ENCODE results near the gene MYOF. TPM values are rescaled to one million over a fixed set of nuclear protein-coding genes. Genes with fewer than 3 reads are reported as not detected.
A peak's percentile ranks its signal among the peaks of the same experiment; 100 is the strongest.

The MYOF gene
- total and polyA plus RNA-seq, 3 donors from 2014 or later: 9.4 to 21.4 (median 12.3) TPM

- no peaks in the 10 kb centered on the region for H3K36me3 ChIP-seq (ENCODE audit: low read depth, missing control alignments)
- H3K9me3 ChIP-seq: no peaks in the 10 kb centered on the region
- intact Hi-C loops (cut with DNase I; ENCODE audit: low total_unique reads): loop anchor here (10.0 kb wide), 1 partner anchor 49 kb away; no protein-coding TSS in a partner anchor
- no peaks in the 10 kb centered on the region for H3K4me1 ChIP-seq
- H3K4me3 ChIP-seq: no peak overlapping the region
- no peak overlapping the region for H3K27ac ChIP-seq
- no peaks in the 10 kb centered on the region for H3K27me3 ChIP-seq
- 93 to 95% methylated on average over 2 of the region's 2 CpGs for WGBS, 2 donors
- DNase-seq: no peak
- no peak for TF ChIP-seq POLR2A (IDR thresholded peaks at IDR 0.05)
- TF ChIP-seq, protein P1, sequence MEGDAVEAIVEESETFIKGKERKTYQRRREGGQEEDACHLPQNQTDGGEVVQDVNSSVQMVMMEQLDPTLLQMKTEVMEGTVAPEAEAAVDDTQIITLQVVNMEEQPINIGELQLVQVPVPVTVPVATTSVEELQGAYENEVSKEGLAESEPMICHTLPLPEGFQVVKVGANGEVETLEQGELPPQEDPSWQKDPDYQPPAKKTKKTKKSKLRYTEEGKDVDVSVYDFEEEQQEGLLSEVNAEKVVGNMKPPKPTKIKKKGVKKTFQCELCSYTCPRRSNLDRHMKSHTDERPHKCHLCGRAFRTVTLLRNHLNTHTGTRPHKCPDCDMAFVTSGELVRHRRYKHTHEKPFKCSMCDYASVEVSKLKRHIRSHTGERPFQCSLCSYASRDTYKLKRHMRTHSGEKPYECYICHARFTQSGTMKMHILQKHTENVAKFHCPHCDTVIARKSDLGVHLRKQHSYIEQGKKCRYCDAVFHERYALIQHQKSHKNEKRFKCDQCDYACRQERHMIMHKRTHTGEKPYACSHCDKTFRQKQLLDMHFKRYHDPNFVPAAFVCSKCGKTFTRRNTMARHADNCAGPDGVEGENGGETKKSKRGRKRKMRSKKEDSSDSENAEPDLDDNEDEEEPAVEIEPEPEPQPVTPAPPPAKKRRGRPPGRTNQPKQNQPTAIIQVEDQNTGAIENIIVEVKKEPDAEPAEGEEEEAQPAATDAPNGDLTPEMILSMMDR (IDR thresholded peaks at IDR 0.05): no peak
Observed at GRCh38 chr10:93385345-93385744, 96.8 kb downstream of the MYOF start.

DNA sequence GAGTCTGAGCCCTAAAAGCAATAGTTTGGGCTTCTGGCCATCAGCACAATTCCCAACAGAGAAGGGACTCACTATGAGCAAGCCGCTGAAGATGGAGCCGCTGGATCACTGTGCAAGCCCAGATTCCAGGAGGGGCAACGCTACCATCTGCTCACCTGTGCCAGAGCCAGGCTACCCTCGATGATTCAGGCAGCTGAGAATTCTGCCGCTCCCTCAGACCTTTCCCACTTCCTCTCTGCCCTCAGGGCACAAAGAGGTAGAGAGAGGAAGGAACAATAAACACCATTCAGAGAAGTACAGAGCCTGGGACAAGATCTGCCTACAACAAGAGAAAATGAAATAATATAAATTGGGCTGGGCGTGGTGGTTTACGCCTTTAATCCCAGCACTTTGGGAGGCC is 98.1 kb downstream of the MYOF start:
- Histone ChIP-seq H3K4me1 (no peaks in the 10 kb centered on the region), H3K4me3 (no peak overlapping the region), H3K27me3 (no peaks in the 10 kb centered on the region), H3K9me3 (no peaks in the 10 kb centered on the region), H3K36me3 (ENCODE audit: low read depth, missing control alignments) (no peaks in the 10 kb centered on the region), H3K27ac (no peak overlapping the region)
- no peak for DNase-seq
- 80 to 94% methylated on average over 7 of the region's 7 CpGs for WGBS, 2 donors
- intact Hi-C loops (cut with DNase I; ENCODE audit: low total_unique reads): loop anchor here (10.0 kb wide), 1 partner anchor 51 kb away; no protein-coding TSS in a partner anchor
- TF ChIP-seq, protein P1 (IDR thresholded peaks at IDR 0.05): no peak
- no peak for TF ChIP-seq POLR2A (IDR thresholded peaks at IDR 0.05)

DNA sequence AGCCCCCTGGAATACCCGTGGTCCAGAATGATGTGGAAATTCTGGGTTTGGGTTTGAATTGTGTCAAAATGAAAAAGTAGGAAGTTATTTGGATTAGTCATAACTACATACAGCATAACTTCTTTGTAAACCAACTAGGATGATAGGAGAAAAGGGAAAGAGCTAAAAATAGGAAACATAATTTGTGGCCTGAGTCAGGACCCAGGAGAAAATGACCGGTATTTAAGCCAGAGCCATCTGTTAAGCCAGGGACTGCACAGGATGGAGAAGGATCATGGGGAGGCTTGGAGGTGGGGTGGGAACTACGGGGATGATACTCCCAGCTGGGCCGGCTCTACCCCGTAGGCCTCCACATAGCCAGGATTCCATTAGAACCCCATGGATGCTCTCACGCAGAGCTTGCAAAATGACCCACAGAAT is 98.6 kb downstream of the MYOF start:
- 64 to 81% methylated on average over 5 to 6 of the region's 6 CpGs for WGBS, 2 donors
- Histone ChIP-seq H3K27ac (no peak overlapping the region), H3K4me1 (no peaks in the 10 kb centered on the region), H3K9me3 (no peaks in the 10 kb centered on the region), H3K36me3 (ENCODE audit: low read depth, missing control alignments) (no peaks in the 10 kb centered on the region), H3K27me3 (no peaks in the 10 kb centered on the region), H3K4me3 (no peak overlapping the region)
- TF ChIP-seq, protein P1 (IDR thresholded peaks at IDR 0.05): no peak
- TF ChIP-seq POLR2A (IDR thresholded peaks at IDR 0.05): no peak
- no peak for DNase-seq
- intact Hi-C loops (cut with DNase I; ENCODE audit: low total_unique reads): loop anchor here (10.0 kb wide), 1 partner anchor 51 kb away; no protein-coding TSS in a partner anchor

- Histone ChIP-seq H3K27ac (peak overlapping the region in 1 of 2 donors; percentile 22), H3K9me3 (no peaks in the 10 kb centered on the region), H3K4me3 (no peak overlapping the region), H3K4me1 (peaks cover 5% of the 10 kb centered on the region), H3K27me3 (no peaks in the 10 kb centered on the region), H3K36me3 (ENCODE audit: low read depth, missing control alignments) (no peaks in the 10 kb centered on the region)
- intact Hi-C loops (cut with DNase I; ENCODE audit: low total_unique reads): loop anchor here (5.0 to 10.0 kb wide), 2 partner anchors 55 to 102 kb away; partner anchors contain the start of gene MYOF
- TF ChIP-seq, protein P1 (IDR thresholded peaks at IDR 0.05): no peak
- no peak for TF ChIP-seq POLR2A (IDR thresholded peaks at IDR 0.05)
- WGBS, 2 donors: 79 to 89% methylated on average over 5 of the region's 5 CpGs
- no peak for DNase-seq
Observed at GRCh38 chr10:93379731-93380575, 102.2 kb downstream of the MYOF start.
